ENCODE measurements around the gene COL4A2.

The COL4A2 gene

DNA sequence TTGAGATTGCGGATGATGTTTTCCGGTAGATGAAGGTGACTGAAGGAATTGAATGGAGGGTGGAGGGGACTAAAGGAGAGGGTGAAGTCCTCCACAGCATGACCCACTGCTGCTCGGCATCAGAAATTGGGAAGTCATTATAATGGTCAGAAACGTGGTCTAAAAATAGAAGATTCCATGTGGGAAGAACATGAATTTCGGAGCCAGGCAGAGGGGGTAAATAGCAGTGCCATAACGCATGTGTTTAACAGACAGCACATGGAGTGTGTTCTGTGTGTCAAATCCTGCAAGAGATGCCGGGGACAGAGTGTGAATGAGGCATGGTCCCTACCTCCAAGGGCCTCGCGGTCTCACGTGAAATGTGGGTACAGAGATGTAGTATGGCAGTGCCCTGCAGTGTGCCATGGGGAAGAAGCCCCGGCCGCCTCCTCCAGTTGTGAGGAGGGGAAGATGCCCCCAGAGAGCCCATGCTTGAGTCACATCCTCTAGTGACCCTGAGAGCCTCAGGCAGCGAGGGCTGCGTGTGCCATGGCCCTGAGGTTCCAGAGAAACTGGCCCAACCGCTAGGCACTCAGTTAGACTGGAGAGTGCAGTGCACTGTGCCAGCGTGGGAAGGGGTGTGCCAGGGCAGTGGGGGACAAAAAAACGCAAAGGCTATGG lies 106.1 kb downstream of the COL4A2 start:
- DNase-seq (ENCODE audit: low read depth) = no peak
- TF ChIP-seq, protein P1, sequence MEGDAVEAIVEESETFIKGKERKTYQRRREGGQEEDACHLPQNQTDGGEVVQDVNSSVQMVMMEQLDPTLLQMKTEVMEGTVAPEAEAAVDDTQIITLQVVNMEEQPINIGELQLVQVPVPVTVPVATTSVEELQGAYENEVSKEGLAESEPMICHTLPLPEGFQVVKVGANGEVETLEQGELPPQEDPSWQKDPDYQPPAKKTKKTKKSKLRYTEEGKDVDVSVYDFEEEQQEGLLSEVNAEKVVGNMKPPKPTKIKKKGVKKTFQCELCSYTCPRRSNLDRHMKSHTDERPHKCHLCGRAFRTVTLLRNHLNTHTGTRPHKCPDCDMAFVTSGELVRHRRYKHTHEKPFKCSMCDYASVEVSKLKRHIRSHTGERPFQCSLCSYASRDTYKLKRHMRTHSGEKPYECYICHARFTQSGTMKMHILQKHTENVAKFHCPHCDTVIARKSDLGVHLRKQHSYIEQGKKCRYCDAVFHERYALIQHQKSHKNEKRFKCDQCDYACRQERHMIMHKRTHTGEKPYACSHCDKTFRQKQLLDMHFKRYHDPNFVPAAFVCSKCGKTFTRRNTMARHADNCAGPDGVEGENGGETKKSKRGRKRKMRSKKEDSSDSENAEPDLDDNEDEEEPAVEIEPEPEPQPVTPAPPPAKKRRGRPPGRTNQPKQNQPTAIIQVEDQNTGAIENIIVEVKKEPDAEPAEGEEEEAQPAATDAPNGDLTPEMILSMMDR (conservative IDR thresholded peaks at IDR 0.05; ENCODE audit: low read length) = no peak
- no peak overlapping the region for H3K4me3 ChIP-seq (ENCODE audit: low read length)

DNA sequence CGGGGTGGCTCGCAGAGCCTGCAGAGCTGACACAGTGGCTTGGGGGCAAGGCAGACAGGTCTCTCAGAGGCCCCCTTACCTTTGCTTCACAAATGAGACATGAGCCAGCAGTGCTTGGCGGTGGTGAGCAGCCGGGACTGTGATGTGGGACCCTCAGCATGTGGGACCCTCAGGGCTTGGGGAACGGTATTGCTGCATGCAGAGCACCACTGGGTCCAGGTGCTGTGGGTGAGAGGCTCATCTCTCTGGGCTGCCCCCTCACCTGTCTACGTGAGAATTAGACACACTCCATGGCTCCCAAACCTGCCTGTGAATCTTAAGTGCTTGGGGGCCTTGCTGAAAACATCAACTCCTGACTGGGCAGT lies 106.6 kb downstream of the COL4A2 start:
- no peak overlapping the region for H3K4me3 ChIP-seq (ENCODE audit: low read length)
- DNase-seq (ENCODE audit: low read depth) = no peak
- TF ChIP-seq, protein P1 (conservative IDR thresholded peaks at IDR 0.05; ENCODE audit: low read length) = no peak

DNA sequence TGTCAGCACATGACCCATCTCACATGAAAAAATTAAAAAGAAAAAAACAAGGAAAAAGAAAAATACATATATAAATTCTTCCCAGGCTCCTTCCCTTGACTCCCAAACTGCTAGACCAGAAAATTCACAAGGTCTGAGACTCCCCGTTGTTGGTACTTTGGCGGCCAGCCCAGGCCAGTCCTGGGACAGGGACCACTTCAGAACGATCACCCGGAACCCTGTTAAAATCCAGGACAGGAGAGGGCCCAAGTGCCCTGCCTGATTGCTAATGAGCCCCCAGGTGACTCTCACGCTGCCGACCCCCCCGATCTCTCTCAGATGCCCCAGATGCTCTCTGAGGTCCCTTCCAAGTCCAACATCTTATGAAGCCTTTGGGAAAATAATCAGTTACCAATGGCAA lies 107.2 kb downstream of the COL4A2 start:
- H3K4me3 ChIP-seq (ENCODE audit: low read length) = no peak overlapping the region
- TF ChIP-seq, protein P1 (conservative IDR thresholded peaks at IDR 0.05; ENCODE audit: low read length) = no peak
- no peak for DNase-seq (ENCODE audit: low read depth)

DNA sequence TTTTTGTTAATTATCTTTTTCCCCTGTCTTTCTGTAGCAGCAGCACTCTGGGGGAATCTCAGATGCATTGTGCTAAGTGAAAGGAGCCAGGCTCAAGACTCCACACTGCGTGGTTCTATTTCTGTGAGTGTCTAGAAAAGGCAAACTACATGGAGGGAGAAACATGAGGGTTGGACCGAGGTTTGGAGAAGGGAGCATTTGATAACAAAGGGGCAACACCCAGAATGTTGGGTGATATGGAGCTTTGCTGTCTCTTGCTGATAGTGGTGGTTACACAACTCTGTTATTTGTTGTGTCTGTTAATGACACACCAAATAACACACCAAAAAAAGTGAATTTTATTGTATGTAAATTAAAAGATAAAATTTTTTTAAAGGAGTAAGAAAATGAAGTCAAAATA lies 107.8 kb downstream of the COL4A2 start:
- TF ChIP-seq, protein P1 (conservative IDR thresholded peaks at IDR 0.05; ENCODE audit: low read length) = no peak
- DNase-seq (ENCODE audit: low read depth) = no peak
- H3K4me3 ChIP-seq (ENCODE audit: low read length) = no peak overlapping the region

DNA sequence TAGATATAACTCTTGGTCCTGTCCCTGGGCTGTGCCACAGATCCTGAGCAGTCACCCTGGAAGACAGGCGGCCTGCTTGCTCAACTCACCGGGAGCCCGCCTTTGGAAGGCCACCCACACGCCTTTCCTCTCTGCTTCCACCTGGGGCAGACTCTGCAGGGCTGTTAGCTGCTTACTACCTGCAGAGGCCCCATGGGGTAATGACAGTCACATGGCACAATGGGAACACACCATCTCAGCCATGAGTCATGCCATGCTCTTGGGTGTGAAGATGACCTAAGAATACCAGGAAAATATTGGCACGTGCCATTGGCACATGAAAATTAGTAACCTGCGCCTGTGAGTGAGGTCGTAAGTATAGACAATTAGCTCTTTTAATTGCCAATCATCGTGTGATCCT lies 108.6 kb downstream of the COL4A2 start:
- H3K4me3 ChIP-seq (ENCODE audit: low read length) = no peak overlapping the region
- no peak for DNase-seq (ENCODE audit: low read depth)
- TF ChIP-seq, protein P1 (conservative IDR thresholded peaks at IDR 0.05; ENCODE audit: low read length) = no peak

DNA sequence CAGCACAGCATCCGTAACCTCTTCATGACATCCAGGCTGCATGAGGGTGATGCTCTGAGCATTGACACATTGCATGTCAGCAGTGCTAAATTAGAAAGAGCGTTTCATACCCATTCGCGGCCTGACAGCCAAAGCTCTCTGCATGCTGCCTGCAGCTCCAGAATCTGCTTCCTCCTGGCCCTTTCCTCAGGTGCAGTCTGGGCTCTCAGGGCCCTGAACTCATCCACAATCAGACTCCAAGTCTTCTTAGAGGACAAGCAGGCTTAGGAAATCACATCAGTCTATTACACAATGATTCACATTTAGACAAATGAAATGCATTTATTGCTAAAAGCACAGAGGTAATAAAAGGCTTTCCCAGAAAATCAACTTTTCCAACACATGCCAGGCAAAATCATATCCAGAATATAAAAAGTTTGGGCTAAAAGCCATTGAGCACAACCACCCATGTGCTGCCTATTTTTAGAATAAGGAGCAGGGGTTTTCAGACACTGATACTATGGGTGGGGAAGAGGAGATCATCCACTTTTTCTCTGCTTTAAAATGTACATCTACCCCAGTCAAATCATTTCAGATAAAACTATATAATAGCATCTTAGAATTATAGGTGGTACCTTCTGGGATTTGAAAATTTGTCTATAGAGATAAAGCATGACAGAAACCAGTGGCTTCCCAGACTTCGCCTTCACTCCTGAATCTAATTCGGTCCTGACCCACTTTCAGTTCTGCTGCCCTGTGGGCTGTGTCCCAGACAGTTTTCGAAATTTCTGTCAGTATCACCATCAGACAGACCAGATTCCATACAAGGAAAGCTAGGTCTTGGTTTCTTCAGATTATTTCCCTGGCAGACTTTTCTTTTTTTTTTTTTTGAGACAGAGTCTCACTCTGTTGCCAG lies 109.3 kb downstream of the COL4A2 start:
- H3K4me3 ChIP-seq (ENCODE audit: low read length) = peak overlapping the region; percentile 40
- peak; percentile 76 for DNase-seq (ENCODE audit: low read depth)
- TF ChIP-seq, protein P1 (conservative IDR thresholded peaks at IDR 0.05; ENCODE audit: low read length) = no peak

DNA sequence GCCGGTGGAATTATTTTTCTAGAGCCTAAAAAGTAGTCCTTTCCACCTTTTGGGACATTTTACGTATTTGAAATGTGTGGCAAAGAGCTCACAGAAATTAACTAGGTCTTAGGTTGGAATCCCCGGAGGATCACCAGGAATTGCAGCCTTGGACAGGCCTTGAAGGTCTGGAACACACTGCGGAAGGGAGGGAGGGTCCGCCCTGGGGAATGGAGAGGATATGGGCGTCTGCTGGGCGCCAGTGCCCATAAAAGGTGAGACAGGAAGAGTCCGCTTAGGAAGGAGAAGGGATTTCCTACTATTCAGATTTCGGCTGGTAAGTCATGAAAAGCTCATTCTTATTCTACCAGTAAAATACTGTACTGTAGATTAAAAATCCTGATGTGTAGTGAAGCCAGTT lies 111.9 kb downstream of the COL4A2 start:
- TF ChIP-seq, protein P1 (conservative IDR thresholded peaks at IDR 0.05; ENCODE audit: low read length) = no peak
- no peak overlapping the region for H3K4me3 ChIP-seq (ENCODE audit: low read length)
- no peak for DNase-seq (ENCODE audit: low read depth)

Measured in AG10803 (cell line).